Measurements from ENCODE around the gene AGAP1. TPM values are rescaled to one million over a fixed set of nuclear protein-coding genes. Genes with fewer than 3 reads are reported as not detected.

AGAP1 gene
- total RNA-seq, 2 donors from 2014 or later: 16.1 to 40.1 TPM

GRCh38 chr2:235728800-235729556 is 235.1 kb downstream of the AGAP1 start:
- TF ChIP-seq POLR2A (IDR thresholded peaks at IDR 0.05) (no peak), CTCF (IDR thresholded peaks at IDR 0.05) (no peak), POLR2AphosphoS5 (IDR thresholded peaks at IDR 0.05) (no peak)
- H3K27ac ChIP-seq: no peak overlapping the region
- WGBS: 91% methylated on average over 12 of the region's 12 CpGs
- H3K9me3 ChIP-seq: no peaks in the 10 kb centered on the region
- H3K4me1 ChIP-seq (replicated peaks): no peaks in the 10 kb centered on the region
- DNase-seq (ENCODE audit: low spot score): no peak
- H3K4me3 ChIP-seq: no peak overlapping the region
- H3K27me3 ChIP-seq (replicated peaks; ENCODE audit: insufficient read depth): no peaks in the 10 kb centered on the region
- no peaks in the 10 kb centered on the region for H3K36me3 ChIP-seq
- intact Hi-C loops (cut with DNase I): no loop called here

- WGBS: 72% methylated on average over 4 of the region's 4 CpGs
- H3K27me3 ChIP-seq (replicated peaks; ENCODE audit: insufficient read depth): no peaks in the 10 kb centered on the region
- no peaks in the 10 kb centered on the region for H3K36me3 ChIP-seq
- no peak overlapping the region for H3K27ac ChIP-seq
- TF ChIP-seq CTCF (IDR thresholded peaks at IDR 0.05): no peak
- TF ChIP-seq POLR2A (IDR thresholded peaks at IDR 0.05): no peak
- no peak for TF ChIP-seq POLR2AphosphoS5 (IDR thresholded peaks at IDR 0.05)
- no peaks in the 10 kb centered on the region for H3K4me1 ChIP-seq (replicated peaks)
- no peaks in the 10 kb centered on the region for H3K9me3 ChIP-seq
- DNase-seq (ENCODE audit: low spot score): no peak
- intact Hi-C loops (cut with DNase I): no loop called here
- no peak overlapping the region for H3K4me3 ChIP-seq
These were observed 235.7 kb downstream of the AGAP1 start for GRCh38 chr2:235729557-235729947.

GRCh38 chr2:235730115-235730514 is 236.3 kb downstream of the AGAP1 start:
- no peaks in the 10 kb centered on the region for H3K36me3 ChIP-seq
- TF ChIP-seq POLR2A (IDR thresholded peaks at IDR 0.05) (no peak), CTCF (IDR thresholded peaks at IDR 0.05) (no peak), POLR2AphosphoS5 (IDR thresholded peaks at IDR 0.05) (no peak)
- H3K4me1 ChIP-seq (replicated peaks): no peaks in the 10 kb centered on the region
- DNase-seq (ENCODE audit: low spot score): no peak
- no peaks in the 10 kb centered on the region for H3K9me3 ChIP-seq
- 81% methylated on average over 7 of the region's 7 CpGs for WGBS
- H3K4me3 ChIP-seq: no peak overlapping the region
- no peak overlapping the region for H3K27ac ChIP-seq
- intact Hi-C loops (cut with DNase I): no loop called here
- H3K27me3 ChIP-seq (replicated peaks; ENCODE audit: insufficient read depth): no peaks in the 10 kb centered on the region

- 61% methylated on average over 3 of the region's 3 CpGs for WGBS
- Histone ChIP-seq H3K27me3 (replicated peaks; ENCODE audit: insufficient read depth) (no peaks in the 10 kb centered on the region), H3K36me3 (no peaks in the 10 kb centered on the region), H3K4me3 (no peak overlapping the region), H3K27ac (no peak overlapping the region), H3K9me3 (no peaks in the 10 kb centered on the region), H3K4me1 (replicated peaks) (no peaks in the 10 kb centered on the region)
- intact Hi-C loops (cut with DNase I): no loop called here
- TF ChIP-seq POLR2A (IDR thresholded peaks at IDR 0.05) (no peak), CTCF (IDR thresholded peaks at IDR 0.05) (no peak), POLR2AphosphoS5 (IDR thresholded peaks at IDR 0.05) (no peak)
- DNase-seq (ENCODE audit: low spot score): no peak
These were observed 239.9 kb downstream of the AGAP1 start for GRCh38 chr2:235733761-235734160.

GRCh38 chr2:235734168-235734567 is 240.3 kb downstream of the AGAP1 start:
- H3K36me3 ChIP-seq: no peaks in the 10 kb centered on the region
- no peak for DNase-seq (ENCODE audit: low spot score)
- H3K4me1 ChIP-seq (replicated peaks): no peaks in the 10 kb centered on the region
- H3K9me3 ChIP-seq: no peaks in the 10 kb centered on the region
- no peaks in the 10 kb centered on the region for H3K27me3 ChIP-seq (replicated peaks; ENCODE audit: insufficient read depth)
- intact Hi-C loops (cut with DNase I): no loop called here
- H3K4me3 ChIP-seq: no peak overlapping the region
- TF ChIP-seq POLR2A (IDR thresholded peaks at IDR 0.05) (no peak), CTCF (IDR thresholded peaks at IDR 0.05) (no peak), POLR2AphosphoS5 (IDR thresholded peaks at IDR 0.05) (no peak)
- no peak overlapping the region for H3K27ac ChIP-seq
- 75% methylated on average over 7 of the region's 7 CpGs for WGBS
